GM18499 (cell line): Measurements from ENCODE around the gene METTL17.
"Not testable (repeated sequence)": the region's sequence is repeated elsewhere in the genome, so short reads cannot be mapped to it uniquely, and the experiment has no call there.

Experiments used
- ATAC-seq: cut with Tn5 transposase; IDR thresholded peaks from one replicate; pipeline ENCODE4 v1.9.1; 2021; ENCODE audit warnings: moderate number of reproducible peaks; ENCODE audit not compliant: insufficient read depth, unreplicated experiment

METTL17 gene

GRCh38 chr14:20989787-20990600, at the start of gene METTL17:
TSS of gene METTL17 (plus strand) at chr14:20989980. CDS start at chr14:20990003, 23 bp downstream.
- ATAC-seq = peak; percentile 88

- not testable (repeated sequence) for ATAC-seq
These were observed 44.6 kb upstream of the METTL17 start for GRCh38 chr14:20945146-20945545.

GRCh38 chr14:20946707-20947106, 43.1 kb upstream of the METTL17 start:
- ATAC-seq = not testable (repeated sequence)

GRCh38 chr14:20954736-20955537, 34.8 kb upstream of the METTL17 start, which contains the start of gene RNASE2:
TSS of gene RNASE2 (plus strand) at chr14:20955487. CDS start at chr14:20955772, 285 bp downstream.
- not testable (repeated sequence) for ATAC-seq

- not testable (repeated sequence) for ATAC-seq
These were observed 34.3 kb upstream of the METTL17 start for GRCh38 chr14:20955538-20955873.

GRCh38 chr14:20956376-20956976, 33.3 kb upstream of the METTL17 start:
- no peak for ATAC-seq

GRCh38 chr14:20958946-20959345, 30.8 kb upstream of the METTL17 start:
- ATAC-seq = not testable (repeated sequence)

- no peak for ATAC-seq
These were observed 20.4 kb upstream of the METTL17 start for GRCh38 chr14:20969336-20969735.

- ATAC-seq = peak; percentile 12
These were observed 19.2 kb upstream of the METTL17 start for GRCh38 chr14:20970647-20970982.

- peak; percentile 61 for ATAC-seq
These were observed 18.6 kb upstream of the METTL17 start for GRCh38 chr14:20970983-20971704.

GRCh38 chr14:20971705-20972021, 18.1 kb upstream of the METTL17 start:
- no peak for ATAC-seq

GRCh38 chr14:20973501-20973900, 16.3 kb upstream of the METTL17 start:
- no peak for ATAC-seq

GRCh38 chr14:20976291-20976690, 13.5 kb upstream of the METTL17 start:
- ATAC-seq = no peak

GRCh38 chr14:20978687-20979086, 11.1 kb upstream of the METTL17 start:
- no peak for ATAC-seq

- ATAC-seq = no peak
These were observed 8.9 kb upstream of the METTL17 start for GRCh38 chr14:20980906-20981305.

GRCh38 chr14:20982646-20983369, 7.0 kb upstream of the METTL17 start:
- no peak for ATAC-seq

- not testable (repeated sequence) for ATAC-seq
These were observed 4.1 kb upstream of the METTL17 start for GRCh38 chr14:20985650-20986049.

GRCh38 chr14:20986811-20987210, 3.0 kb upstream of the METTL17 start:
- ATAC-seq = no peak

GRCh38 chr14:20988717-20989470, 886 bp upstream of the METTL17 start:
- no peak for ATAC-seq
